Measurements from ENCODE around the gene LZTR1.

The LZTR1 gene

DNA sequence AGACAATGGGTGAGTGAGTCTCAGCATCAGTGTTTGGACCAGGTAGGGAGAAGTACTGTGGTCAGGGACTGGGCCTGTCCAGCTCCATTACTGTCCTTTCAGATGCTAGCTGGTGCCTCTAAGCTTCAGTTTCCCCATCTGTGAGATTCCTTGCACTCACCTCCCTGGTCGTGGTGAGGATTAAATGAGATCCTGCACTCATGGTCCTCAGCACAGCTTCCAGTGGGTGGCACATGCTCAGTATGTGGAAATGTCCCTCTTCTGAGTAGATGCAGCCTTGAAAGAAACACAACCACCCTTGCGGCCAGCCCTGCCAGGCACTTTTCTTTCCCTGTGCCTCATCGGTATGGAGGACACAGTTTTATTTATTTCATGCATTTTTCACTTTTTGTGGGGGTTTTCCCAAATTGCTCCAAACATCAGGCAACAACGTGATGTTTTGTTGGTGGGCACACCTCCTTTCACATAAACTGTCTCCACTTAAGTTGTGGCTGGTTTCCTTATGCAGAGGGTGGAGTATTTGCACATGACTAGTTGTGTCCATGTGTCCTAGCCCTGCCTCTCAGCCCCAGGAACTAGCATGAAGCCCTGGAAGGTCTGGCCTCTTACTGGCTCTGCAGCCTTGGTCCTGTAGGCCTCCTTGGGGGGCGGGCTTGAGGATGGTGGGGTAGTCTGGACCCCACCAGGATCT, 1.1 kb downstream of the LZTR1 start:
- FAIRE-seq, result no peak

DNA sequence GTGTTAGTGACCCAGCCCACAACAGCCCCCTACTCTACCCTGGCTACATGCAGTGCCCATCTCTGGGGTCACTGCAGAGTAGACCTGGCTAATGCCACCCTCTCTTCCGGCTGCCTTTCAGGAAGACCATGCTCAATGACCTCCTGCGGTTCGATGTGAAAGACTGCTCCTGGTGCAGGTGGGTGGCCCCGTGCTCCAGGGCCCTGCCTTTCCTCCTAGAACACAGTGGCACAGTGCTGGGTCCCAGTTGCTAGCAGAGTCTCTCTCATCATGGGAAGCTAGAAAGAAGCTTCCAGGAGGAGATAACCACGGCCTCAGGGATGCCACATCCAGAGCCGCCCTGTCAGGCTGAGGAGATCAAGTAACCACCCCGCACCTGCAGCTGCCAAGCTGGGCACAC, 3.6 kb downstream of the LZTR1 start:
- FAIRE-seq, result no peak

DNA sequence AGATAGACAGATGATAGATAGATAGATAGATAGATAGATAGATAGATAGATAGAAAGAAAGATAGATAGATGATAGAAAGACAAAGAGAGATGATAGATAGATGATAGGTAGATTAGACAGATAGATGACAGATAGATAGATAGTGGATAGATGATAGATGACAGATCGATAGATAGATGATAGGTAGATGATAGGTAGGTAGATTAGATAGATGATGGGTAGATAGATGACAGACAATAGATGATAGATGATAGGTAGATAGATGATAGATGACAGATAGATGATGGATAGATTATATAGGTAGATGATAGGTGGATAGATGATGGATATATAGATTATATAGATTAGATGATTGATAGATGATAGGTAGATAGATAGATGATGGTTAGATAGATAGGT, 4.3 kb downstream of the LZTR1 start:
- no peak for FAIRE-seq

DNA sequence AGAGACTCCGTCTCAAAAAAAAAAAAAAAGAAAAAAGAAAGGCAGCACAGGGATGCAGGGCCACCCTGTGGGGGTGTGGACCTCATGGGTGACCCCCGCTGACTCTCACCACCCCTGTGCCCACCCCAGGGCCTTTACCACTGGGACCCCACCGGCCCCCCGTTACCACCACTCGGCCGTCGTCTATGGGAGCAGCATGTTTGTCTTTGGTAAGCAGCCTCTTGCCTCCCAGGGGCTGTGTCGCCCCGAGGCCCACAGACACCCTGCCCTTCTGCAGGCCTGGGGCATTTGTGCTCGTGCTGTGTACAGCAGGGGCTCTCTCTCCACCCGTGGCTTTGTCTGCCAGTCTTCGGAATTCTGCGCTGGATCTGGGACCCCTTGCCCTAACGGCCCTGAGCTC, 5.3 kb downstream of the LZTR1 start:
- no peak for FAIRE-seq

DNA sequence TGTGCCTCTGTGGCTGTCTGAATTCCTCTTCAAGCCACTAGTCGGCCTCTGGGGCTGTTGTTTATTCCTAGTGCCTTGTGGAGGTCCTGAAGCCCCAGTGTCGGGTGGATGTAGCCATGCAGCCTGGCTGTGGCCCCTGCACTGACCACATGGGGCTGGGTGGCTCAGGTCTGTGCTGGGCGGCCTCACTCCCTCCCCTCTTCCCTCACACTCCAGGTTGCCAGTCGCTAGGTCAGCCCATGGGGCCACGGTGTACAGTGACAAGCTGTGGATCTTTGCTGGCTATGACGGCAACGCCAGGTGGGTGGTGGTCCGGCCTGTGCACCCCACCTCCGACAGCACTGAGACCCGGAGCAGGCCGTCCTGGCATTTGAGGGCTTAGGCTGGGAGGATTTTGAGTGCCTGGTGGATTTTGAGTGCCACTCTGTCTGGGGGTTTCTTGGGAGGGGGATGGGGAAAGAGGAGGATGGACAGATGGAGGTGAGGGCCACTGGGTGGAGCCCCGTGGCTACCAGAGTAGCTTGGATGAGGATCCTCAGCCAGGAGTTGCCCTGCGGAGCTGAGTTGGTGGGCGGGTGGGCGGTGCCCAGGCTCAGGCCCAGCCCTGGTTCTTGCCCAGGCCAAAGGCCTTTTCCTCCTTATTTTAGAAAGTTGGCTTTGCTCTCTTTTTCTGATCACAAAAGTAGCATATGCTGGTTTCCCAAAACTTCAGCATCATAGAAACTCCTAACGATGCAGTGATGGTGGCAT, 6.7 kb downstream of the LZTR1 start:
- FAIRE-seq, result no peak

DNA sequence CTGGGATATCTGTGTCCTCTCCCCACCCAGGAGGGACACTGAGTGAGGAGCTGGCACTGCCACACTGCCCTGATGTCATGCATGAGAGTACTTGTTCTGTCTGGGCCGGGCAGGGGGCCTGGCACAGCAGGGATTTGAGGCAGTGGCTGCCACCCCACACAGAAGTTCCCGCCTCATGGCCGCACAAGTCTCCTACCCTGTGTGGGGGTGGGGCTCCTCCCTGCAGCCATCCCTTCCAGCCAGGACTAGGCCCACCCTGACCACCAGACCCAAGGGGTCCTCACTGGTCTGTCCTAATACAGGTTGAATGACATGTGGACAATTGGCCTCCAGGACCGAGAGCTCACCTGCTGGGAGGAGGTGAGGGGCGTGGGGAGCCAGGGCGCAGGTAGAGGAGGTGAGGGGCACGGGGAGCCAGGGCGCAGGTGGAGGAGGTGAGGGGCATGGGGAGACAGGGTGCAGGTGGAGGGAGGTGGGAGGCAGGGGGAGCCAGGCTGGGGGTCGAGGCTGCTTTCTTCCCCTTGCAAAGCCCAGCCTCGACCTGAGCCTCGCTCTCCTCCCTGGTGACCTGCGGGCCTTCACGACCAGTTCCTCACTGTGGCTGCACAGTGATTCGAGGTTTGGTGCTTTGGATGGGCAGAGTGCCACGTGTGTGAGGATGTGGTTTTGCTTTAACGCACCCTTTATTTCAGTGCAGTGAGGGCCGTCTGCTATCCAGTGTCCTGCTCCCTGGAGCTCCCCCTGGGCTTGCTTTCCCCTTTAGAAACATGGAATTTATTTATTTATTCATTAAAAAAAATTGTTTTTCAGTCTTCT, 7.4 kb downstream of the LZTR1 start:
- FAIRE-seq, result no peak

DNA sequence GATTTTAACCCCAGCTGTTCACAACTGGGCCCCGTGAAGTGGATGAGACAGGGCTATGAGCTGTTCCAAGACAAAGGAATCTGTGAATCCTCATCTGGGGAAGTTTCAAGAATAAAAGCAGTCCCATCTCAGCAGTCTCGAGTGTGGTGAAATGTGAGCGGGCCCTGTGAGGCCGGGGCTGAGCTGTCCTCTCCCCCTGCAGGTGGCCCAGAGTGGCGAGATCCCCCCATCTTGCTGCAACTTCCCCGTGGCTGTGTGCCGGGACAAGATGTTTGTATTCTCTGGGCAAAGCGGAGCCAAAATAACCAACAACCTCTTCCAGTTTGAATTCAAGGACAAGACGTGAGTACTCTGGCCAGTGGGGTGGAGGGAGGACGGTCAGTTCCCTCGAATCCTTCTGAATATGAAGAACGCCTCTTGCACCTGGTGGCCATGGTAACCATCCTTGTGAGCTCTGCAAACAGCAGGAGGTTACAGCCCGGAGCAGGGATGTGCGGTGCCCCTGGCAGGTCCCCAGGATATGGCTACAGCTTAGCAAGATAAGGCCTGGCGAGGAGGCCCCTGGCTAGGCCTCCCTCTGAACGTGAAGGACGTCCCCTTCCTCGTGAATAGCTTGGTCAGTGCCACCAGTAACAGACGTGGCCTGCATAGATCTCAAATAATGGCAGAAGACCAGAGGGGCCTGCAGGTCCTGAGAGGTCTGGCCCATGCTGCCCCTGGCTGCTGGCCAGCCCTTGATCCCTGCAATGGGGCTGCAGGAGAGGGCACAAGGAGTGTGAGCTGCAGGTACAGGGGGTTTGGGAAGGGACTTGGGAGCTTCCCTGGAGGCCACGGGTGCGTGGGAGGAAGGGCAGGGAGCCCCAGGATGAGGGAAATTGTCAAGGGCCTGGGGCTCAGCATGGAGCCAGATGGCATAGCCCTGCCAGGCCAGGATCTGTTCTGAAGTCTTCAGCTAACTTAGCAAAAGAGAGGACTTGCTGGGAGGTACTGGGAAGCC, 8.4 kb downstream of the LZTR1 start:
- FAIRE-seq, result no peak

DNA sequence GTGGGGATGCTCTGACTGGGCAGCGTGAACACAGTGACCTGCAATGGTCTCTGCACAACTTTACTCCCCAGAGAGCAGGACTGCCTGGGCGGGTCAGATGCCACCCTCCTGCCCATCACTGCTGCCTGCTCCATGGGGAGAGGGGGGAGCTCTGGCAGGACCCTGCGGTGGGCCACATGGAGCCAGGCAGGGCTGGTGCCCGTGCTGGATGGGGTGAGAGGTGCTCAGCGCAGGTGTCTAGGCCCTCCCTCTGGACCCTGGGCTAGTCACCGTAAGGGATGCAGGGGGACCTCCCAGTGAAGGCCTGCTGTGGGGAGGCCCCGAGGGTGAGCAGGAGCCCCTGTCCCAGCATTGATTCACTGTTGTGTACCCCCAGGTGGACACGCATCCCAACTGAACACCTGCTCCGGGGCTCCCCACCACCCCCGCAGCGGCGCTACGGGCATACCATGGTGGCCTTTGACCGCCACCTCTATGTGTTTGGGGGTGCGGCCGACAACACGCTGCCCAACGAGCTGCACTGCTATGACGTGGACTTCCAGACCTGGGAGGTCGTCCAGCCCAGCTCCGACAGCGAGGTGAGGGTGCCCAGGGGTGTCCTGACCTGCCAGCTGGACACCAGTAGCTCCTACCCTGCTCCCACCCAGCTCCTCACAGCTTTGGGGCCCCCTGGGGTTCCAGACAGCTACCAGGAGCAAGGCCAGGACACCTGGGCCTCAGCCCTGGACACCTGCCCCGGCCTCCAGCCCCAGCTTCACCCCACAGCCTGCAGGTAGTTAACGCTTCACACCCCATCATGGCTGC, 9.4 kb downstream of the LZTR1 start:
- FAIRE-seq, result no peak

DNA sequence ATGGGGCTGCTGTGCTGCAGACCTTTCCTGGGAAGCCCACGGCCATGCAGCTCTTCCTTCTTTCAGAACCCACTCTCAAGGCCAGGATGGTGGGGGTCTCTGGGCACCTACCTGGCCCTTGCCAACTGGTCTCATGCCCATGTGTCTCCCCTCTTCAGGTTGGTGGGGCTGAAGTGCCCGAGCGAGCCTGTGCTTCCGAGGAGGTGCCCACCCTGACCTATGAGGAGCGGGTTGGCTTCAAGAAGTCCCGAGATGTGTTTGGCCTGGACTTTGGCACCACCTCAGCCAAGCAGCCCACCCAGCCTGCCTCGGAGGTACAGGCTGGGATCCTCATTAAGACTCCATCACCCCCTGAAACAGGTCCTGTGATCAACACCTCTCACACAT, 10.0 kb downstream of the LZTR1 start:
- no peak for FAIRE-seq

DNA sequence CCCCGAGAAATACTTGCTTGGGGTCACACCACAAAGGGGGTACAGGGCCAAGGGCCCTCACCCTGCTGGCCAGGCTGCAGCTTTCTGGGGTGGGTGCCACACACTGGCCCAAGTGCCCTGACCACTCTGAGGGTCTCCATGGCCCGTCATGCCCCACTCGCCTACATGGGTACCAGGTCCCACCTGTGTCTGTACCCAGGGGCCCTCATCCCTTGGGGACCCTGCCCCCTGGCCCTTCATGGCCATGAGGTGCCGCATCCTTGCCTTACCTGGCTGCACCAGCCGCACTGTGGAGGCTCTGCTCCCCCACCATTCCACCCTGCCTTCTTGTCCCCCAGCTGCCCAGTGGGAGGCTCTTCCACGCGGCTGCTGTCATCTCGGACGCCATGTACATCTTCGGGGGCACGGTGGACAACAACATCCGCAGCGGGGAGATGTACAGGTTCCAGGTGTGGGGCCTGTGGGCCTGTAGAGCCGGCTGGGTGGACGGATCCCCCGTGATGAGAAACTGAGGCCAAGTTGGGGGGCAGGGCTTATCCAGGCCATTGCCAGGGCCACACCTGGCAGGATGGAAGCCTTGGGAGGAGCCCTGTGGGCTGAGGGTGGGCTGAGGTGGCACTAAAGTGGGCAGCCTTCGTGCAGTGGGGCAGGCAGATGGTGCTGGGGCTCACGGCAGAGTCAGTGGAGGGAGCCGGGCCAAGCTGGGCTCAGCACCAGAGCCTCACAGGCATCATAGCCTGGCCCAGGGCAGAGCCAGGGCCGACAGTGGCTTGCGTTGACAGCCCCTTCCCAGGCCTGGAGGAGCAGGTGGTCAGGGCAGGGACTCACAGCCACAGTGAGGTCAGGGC, 10.6 kb downstream of the LZTR1 start:
- no peak for FAIRE-seq

DNA sequence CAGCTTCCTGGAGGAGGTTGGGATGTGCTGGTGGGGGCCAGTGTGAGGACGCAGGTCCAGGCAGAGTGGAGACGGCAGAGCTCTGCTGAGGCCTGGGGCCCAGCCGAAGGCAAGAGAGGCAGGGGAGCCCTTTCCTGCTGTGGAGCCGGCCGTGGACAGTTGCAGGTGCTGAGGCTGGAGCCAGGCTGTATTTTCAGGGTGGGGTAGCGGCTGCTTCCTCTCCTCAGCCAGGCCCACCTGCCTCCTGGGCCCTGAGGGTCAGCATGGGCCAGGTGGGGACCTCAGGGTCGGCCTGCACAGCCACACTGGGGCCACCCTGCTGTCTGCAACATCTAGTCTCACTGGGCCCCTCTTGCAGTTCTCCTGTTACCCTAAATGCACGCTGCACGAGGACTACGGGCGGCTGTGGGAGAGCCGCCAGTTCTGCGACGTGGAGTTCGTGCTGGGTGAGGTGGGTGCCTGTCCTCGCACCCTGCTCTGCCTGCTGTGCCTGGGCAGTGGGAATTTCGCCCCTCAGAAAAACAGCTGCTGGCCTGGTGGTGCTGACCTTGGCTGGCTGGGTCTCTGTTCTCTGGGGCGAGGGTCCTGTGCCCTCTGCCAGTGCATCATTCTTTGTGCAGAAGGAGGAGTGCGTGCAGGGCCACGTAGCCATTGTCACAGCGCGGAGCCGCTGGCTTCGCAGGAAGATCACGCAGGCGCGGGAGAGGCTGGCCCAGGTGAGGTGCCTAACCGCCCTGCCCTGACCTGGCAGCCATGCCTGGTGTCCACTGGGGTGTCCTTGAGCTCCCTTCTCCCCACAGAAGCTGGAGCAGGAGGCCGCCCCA, 11.4 kb downstream of the LZTR1 start:
- FAIRE-seq, result no peak

DNA sequence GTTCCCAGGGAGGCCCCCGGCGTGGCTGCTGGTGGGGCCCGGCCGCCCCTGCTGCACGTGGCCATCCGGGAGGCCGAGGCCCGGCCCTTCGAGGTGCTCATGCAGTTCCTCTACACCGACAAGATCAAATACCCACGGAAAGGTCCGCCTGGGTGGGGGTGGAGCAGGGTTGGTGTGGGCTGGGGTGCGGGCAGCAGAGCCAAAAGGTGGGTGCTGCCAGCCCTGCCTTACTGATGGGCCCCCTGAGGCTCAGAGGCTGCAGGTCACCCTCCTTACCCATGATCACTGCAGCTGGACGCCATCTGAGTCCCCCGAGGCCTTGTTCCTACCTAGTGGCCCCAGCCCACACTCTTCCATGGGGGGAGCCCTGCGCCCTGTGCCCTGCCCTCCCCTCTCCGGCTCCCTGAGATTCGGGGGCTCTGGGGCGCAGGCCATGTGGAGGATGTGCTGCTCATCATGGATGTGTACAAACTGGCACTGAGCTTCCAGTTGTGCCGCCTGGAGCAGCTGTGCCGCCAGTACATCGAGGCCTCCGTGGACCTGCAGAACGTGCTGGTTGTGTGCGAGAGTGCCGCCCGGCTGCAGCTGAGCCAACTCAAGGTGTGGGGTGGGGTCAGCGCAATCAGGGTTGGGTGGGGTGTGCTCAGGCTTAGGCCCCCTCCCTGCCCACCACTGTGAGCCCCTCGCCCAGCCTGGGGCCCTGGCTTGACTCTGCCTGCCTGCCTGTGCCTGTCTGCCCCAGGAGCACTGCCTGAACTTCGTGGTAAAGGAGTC, 12.2 kb downstream of the LZTR1 start:
- FAIRE-seq, result no peak

DNA sequence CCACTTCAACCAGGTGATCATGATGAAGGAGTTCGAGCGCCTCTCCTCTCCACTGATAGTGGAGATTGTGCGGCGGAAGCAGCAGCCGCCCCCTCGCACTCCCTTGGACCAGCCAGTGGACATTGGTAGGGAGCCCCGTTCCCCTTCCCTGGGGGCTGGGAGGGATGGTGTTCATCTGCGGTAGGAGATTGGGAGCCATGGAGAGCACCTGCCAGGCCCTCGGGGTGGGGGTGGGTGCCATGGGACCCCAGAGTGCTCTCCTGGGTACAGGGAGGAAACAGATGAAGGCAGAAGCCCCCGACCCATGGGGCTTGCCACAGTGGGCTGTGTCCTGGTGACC, 12.8 kb downstream of the LZTR1 start:
- FAIRE-seq, result no peak

DNA sequence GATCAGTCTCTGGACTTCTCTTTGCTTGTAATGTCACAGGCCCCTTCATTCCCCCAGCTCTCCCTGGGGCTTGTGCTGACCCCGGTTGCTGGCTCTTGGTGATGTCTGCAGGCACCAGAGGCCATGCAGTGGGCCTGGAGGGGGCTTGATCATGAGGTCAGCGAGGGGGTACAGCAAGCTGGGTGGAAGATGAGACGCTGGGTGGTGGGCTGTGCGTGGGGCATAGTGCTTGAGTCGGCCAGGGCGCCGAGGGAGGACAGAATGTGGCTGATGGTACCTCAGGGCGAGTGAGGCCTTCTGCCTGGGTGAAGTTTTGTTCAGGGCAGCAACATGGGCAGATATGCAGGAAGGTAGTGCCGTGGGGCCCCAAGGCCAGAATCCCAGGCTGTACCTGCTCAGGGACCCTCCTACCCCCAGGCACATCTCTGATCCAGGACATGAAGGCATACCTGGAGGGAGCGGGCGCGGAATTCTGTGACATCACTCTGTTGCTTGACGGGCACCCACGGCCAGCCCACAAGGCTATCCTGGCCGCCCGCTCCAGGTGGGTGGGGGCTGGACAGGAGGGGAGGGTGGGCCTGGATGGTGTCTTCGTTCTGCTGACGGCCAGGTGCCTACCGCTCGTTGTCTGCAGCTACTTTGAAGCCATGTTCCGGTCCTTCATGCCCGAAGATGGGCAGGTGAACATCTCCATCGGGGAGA, 13.4 kb downstream of the LZTR1 start:
- FAIRE-seq, result no peak

DNA sequence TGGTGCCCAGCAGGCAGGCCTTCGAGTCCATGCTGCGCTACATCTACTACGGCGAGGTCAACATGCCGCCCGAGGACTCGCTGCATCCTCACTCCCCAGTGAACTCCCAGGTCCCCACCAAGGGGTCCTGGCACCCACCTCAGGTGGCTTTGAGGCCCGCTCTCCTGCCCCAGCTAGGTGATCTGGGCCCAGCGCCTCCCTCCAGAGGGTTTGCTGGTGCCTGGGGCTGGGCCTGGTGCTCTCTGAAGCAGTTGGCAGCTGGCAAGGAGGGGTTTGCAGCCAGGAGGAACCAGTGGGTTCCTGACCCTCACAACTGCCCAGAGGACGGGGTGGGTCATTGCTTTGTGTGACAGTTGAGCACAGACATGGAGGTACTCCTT, 13.9 kb downstream of the LZTR1 start:
- FAIRE-seq, result no peak

DNA sequence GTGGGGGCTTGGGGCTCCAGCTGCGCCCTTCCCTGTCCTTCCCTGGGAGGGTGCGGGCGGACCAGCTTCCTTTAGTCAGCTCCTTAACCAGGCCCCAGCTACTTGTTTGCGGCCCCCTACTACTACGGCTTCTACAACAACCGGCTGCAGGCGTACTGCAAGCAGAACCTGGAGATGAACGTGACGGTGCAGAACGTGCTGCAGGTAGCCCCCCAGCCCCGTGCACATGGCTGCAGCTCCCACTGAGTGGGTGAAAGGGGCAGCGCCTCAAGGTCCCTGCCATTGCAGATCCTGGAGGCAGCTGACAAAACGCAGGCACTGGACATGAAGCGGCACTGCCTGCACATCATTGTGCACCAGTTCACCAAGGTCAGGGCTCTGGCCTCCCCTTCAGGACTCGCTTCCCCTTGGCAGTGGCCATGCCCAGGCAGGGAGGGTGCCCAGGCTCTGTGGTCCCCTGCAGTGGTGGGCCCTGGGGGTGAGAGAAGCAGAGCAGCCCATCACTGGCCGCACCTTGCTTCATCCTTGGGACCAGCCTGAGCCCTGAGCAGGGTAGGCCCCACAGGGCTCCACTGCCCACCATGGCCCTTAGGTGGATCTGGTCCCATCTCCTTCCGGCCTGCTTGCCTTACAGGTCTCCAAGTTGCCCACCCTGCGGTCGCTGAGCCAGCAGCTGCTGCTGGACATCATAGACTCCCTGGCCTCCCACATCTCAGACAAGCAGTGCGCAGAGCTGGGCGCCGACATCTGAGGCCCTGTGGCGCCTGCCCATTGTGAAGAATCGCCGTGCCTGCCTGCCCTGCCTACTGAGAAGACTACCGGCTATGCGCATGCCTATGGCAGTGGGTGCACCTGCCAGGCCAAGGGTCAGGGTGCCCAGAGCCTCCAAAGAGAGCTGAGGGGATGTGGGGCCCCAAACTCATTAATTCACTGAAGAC, 14.8 kb downstream of the LZTR1 start:
- FAIRE-seq, result no peak

DNA sequence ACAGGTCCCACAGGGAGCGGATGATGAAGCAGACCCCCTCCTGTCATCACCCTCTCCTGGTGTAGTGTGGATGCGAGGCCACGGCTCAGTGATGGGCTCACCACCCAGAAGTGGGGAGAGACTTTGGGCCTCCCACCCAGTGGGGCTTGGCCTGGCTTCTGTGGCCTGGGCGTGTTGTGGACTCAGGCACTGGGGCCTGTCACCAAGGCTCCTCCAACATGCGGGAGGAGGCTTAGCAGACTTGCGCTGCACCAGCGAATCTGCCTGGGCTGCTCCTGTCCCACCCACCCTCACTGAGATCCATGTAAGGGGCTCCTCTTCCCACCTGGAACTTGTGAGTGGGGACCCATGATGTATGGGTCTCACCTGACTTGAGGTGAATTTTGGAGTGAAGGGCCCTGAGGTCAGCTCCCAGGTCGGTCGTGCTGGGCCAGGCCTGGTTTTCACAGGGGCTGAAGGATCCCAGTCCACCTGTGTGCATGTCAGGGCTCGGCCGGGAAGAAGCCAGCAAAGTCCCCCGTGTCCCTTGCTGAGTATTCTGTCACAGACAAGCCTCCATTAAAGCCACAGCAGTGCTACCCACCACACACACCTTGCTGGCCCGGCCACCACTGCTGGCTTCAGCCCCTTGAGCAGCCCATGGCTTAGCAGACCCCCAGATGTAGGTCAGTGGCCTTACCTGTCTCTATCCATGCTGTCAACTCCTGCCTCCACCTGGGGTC, 15.6 kb downstream of the LZTR1 start:
- FAIRE-seq, result no peak
